Measurements from ENCODE around the gene ZDHHC14. TPM values are rescaled to one million over a fixed set of nuclear protein-coding genes. Genes with fewer than 3 reads are reported as not detected.

ZDHHC14 gene
- total RNA-seq, 1 donor from 2014 or later = 26.1 TPM

DNA sequence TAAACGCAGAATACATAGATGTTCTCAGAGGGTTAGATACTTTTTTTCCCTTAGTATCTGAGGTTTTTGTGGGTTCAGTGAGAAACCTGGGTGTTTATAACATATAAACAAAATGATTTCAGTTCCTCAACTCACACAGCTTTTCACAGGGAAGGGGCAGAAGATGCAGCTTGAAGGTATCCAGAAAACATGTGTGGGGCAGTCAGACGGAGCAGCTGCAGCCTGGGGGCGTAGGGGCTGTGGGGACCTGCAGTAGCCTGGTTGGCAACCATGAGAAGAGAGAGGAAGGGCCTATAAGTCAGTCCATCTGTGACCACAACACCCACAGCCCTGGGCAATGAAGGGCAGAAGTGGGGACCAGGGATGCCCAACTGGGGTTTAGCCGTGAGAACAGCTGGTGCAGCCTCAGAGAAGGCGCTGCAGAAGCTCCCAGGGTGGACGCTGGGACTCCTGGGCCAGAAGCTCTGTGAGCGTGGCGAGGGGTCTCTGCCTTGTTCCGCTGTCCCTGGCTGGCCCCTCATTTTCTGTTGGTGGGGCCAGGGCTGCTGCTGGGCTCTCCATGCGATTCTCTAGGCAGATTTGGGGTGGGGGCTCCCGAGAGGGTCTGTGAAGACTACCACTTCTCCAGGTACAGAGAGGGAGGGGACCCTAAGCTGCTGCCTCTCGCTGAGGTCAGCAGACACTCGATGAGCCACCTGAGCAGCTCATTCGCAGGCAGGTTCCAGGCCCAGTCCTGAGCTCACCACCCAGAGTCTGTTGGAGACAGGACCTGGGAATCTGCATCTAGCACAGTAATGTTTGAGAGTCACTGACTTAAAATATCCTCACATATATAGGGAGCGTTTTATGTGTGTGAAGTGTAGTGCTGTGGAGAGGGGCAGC is 181.2 kb downstream of the ZDHHC14 start:
- H3K36me3 Mint-ChIP-seq (ENCODE audit: low read depth, unreplicated experiment) = peaks cover 12% of the 10 kb centered on the region
- peaks cover 3% of the 10 kb centered on the region for H3K4me1 Mint-ChIP-seq (ENCODE audit: unreplicated experiment)
- no peaks in the 10 kb centered on the region for H3K27me3 Mint-ChIP-seq (ENCODE audit: unreplicated experiment)
- DNase-seq (ENCODE audit: low spot score) = no peak
- H3K9me3 Mint-ChIP-seq (ENCODE audit: unreplicated experiment) = no peaks in the 10 kb centered on the region
- H3K4me3 Mint-ChIP-seq (ENCODE audit: unreplicated experiment) = no peak overlapping the region
- no peak overlapping the region for H3K27ac Mint-ChIP-seq (ENCODE audit: unreplicated experiment)
- TF ChIP-seq, protein P1, sequence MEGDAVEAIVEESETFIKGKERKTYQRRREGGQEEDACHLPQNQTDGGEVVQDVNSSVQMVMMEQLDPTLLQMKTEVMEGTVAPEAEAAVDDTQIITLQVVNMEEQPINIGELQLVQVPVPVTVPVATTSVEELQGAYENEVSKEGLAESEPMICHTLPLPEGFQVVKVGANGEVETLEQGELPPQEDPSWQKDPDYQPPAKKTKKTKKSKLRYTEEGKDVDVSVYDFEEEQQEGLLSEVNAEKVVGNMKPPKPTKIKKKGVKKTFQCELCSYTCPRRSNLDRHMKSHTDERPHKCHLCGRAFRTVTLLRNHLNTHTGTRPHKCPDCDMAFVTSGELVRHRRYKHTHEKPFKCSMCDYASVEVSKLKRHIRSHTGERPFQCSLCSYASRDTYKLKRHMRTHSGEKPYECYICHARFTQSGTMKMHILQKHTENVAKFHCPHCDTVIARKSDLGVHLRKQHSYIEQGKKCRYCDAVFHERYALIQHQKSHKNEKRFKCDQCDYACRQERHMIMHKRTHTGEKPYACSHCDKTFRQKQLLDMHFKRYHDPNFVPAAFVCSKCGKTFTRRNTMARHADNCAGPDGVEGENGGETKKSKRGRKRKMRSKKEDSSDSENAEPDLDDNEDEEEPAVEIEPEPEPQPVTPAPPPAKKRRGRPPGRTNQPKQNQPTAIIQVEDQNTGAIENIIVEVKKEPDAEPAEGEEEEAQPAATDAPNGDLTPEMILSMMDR (IDR thresholded peaks at IDR 0.05; ENCODE audit: unreplicated experiment) = no peak

DNA sequence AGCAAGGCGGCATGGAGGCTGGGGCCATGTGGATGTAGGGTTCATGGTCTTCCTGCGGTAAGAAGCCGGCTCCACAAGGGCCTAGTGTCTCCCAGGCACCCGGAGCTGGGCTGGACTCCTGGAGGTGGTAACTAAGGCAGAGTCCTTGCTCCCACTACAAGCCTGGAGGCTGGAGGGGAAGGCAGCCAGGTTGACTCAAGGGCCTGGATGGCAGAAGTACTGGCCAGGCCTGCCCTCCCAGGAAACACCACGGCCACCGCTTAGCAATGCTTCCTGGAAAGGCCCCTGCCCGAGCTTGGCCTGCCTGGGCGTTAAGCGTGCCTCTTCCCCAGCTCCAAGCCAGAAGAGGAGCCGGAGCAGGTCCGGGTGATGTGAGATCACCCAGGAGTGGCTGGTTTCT is 182.0 kb downstream of the ZDHHC14 start:
- no peak for DNase-seq (ENCODE audit: low spot score)

DNA sequence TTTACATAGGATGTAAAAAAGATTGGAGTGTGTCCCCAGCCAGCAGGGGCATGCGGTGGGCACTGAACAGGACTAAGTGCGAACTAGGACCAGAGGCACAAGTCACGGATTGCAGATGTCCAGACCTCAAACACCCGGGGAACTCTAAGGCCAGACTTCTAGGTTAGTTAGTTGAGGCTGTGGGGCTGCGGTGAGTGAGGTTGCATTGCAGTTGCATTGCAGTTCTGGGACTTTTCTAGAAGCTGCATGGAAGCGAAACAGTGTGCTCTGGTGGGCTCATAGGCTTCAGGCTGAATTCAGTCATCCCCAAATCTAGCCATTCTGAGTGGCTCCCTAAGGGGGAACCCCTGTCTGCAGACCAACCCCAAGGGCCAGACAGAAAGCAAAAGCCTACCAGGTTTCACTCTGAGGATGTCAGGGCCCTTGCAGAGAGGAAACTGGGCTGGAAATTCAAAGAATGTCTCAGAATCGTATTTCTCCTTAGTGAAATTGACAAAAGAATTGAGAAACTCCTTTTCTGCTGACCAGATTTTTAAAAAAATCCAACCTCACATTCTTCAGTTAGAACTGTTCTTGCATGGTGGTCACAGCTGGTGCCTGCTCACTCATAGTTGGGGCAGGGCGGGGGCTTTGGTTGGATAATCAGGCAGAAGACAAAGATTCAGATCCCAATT is 182.8 kb downstream of the ZDHHC14 start:
- Mint-ChIP-seq H3K27ac (ENCODE audit: unreplicated experiment) (no peak overlapping the region), H3K4me3 (ENCODE audit: unreplicated experiment) (no peak overlapping the region), H3K36me3 (ENCODE audit: low read depth, unreplicated experiment) (peaks cover 12% of the 10 kb centered on the region), H3K27me3 (ENCODE audit: unreplicated experiment) (no peaks in the 10 kb centered on the region), H3K9me3 (ENCODE audit: unreplicated experiment) (no peaks in the 10 kb centered on the region), H3K4me1 (ENCODE audit: unreplicated experiment) (peaks cover 3% of the 10 kb centered on the region)
- TF ChIP-seq, protein P1 (IDR thresholded peaks at IDR 0.05; ENCODE audit: unreplicated experiment) = no peak
- no peak for DNase-seq (ENCODE audit: low spot score)

More for the DNA sequence above, 182.0 kb downstream of the ZDHHC14 start:
- H3K27me3 Mint-ChIP-seq (ENCODE audit: unreplicated experiment) = no peaks in the 10 kb centered on the region
- peaks cover 12% of the 10 kb centered on the region for H3K36me3 Mint-ChIP-seq (ENCODE audit: low read depth, unreplicated experiment)
- no peak overlapping the region for H3K27ac Mint-ChIP-seq (ENCODE audit: unreplicated experiment)
- H3K4me3 Mint-ChIP-seq (ENCODE audit: unreplicated experiment) = no peak overlapping the region
- TF ChIP-seq, protein P1 (IDR thresholded peaks at IDR 0.05; ENCODE audit: unreplicated experiment) = no peak
- peaks cover 3% of the 10 kb centered on the region for H3K4me1 Mint-ChIP-seq (ENCODE audit: unreplicated experiment)
- no peaks in the 10 kb centered on the region for H3K9me3 Mint-ChIP-seq (ENCODE audit: unreplicated experiment)

DNA sequence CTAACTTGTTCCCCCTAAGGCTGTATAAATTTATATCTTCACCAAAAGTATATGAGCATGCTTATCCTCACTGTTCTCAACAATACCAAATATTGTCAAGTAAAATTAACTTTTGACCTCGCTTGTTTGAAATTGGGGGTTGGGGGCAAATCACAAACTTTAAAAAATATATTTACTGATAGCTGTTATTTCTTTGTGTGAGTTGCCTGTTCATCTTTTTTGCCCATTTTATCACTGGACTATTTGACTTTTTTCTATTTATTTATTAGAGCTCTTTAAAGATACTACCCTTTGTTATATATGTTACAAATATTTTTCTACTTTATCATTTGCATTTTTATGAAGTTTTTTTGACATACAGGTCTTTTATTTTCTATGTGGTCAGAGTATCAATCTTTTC is 187.7 kb downstream of the ZDHHC14 start:
- TF ChIP-seq, protein P1 (IDR thresholded peaks at IDR 0.05; ENCODE audit: unreplicated experiment) = no peak
- DNase-seq (ENCODE audit: low spot score) = no peak
- peaks cover 3% of the 10 kb centered on the region for H3K4me1 Mint-ChIP-seq (ENCODE audit: unreplicated experiment)
- no peaks in the 10 kb centered on the region for H3K9me3 Mint-ChIP-seq (ENCODE audit: unreplicated experiment)
- peaks cover 2% of the 10 kb centered on the region for H3K27me3 Mint-ChIP-seq (ENCODE audit: unreplicated experiment)
- no peak overlapping the region for H3K4me3 Mint-ChIP-seq (ENCODE audit: unreplicated experiment)
- no peak overlapping the region for H3K27ac Mint-ChIP-seq (ENCODE audit: unreplicated experiment)
- H3K36me3 Mint-ChIP-seq (ENCODE audit: low read depth, unreplicated experiment) = no peaks in the 10 kb centered on the region

DNA sequence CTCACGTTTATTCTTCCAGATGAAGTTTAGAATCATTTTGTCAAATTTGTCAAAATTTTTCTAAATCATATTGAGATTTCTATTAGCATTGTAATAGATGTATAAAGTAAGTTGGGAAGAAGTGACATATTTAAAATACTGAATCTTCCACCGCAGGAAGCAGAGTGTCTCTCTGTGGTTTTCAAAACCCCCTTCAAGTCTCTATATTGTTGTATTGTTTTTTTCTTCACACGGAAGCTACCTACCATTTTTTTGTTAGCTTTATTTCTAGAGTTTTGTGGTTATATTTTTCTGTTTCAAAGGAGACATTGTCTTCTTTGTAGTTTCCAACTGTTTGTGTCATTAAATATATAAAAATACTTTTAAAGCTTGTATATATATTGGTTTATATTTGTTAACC is 188.6 kb downstream of the ZDHHC14 start:
- TF ChIP-seq, protein P1 (IDR thresholded peaks at IDR 0.05; ENCODE audit: unreplicated experiment) = no peak
- no peaks in the 10 kb centered on the region for H3K9me3 Mint-ChIP-seq (ENCODE audit: unreplicated experiment)
- H3K27ac Mint-ChIP-seq (ENCODE audit: unreplicated experiment) = no peak overlapping the region
- H3K4me3 Mint-ChIP-seq (ENCODE audit: unreplicated experiment) = no peak overlapping the region
- H3K4me1 Mint-ChIP-seq (ENCODE audit: unreplicated experiment) = peaks cover 3% of the 10 kb centered on the region
- DNase-seq (ENCODE audit: low spot score) = no peak
- H3K27me3 Mint-ChIP-seq (ENCODE audit: unreplicated experiment) = peaks cover 2% of the 10 kb centered on the region
- H3K36me3 Mint-ChIP-seq (ENCODE audit: low read depth, unreplicated experiment) = peaks cover 2% of the 10 kb centered on the region
